ENCODE measurements around the gene MRLN.
"Not testable (repeated sequence)": the region's sequence is repeated elsewhere in the genome, so short reads cannot be mapped to it uniquely, and the experiment has no call there.

Gene MRLN

GRCh38 chr10:59744156-59744555 is 9.1 kb downstream of the MRLN start:
- not testable (repeated sequence) for H3K27ac ChIP-seq (replicated peaks; ENCODE audit: low read length); DNase-seq (ENCODE audit: low spot score)
- no CpG with 5 or more reads among the region's 32 CpGs for WGBS, 2 donors (ENCODE audit: extremely low coverage in 2 of 2, insufficient read length in 2 of 2, insufficient replicate concordance in 1 of 2)

DNA sequence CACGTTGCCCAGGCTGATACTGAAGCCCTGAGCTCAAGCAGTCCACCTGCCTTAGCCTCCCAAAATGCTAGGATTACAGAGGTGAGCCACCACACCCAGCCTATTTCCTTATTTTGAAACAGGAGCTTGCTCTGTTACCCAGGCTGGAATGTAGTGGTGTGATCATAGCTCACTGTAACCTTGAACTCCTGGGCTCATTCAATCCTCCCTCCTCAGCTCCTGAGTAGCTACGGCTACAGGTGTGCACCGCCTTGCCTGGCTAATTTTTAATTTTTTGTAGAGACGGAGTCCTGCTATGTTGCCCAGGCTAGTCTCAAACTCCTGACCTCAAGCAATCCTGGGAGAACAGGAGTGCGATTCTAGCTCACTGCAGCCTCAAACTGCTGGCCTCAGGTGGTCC is 11.7 kb downstream of the MRLN start:
- Histone ChIP-seq H3K14ac (ENCODE audit: low read length) (no peak overlapping the region), H2BK12ac (ENCODE audit: low read length) (no peak overlapping the region), H2BK15ac (ENCODE audit: low read length) (no peak overlapping the region), H2AFZ (ENCODE audit: low read length) (no peak overlapping the region), H3K9ac (ENCODE audit: low read depth, low read length, poor library complexity) (no peak overlapping the region), H2BK5ac (ENCODE audit: low read length) (no peak overlapping the region), H2AK5ac (ENCODE audit: low read depth, low read length) (no peak overlapping the region), H2BK120ac (ENCODE audit: low read depth, low read length) (no peak overlapping the region), H3K23ac (ENCODE audit: low read depth, low read length, poor library complexity) (no peak overlapping the region), H3K27ac (replicated peaks; ENCODE audit: low read length) (no peak overlapping the region), H3K18ac (ENCODE audit: low read length) (no peak overlapping the region), H3K4me1 (ENCODE audit: control insufficient read depth in 2 of 2, insufficient read depth in 1 of 2, low read depth in 1 of 2, low read length in 2 of 2) (no peaks in the 10 kb centered on the region), H3K4ac (ENCODE audit: low read length) (no peak overlapping the region), H3K4me3 (ENCODE audit: low read length in 2 of 2) (no peak overlapping the region), H3K79me1 (ENCODE audit: low read depth, low read length) (no peaks in the 10 kb centered on the region), H4K91ac (ENCODE audit: low read depth, low read length, poor library complexity) (no peak overlapping the region), H4K8ac (ENCODE audit: low read depth, low read length) (no peak overlapping the region), H3K4me2 (ENCODE audit: insufficient read depth, low read length, poor library complexity, severe bottlenecking) (no peak overlapping the region), H3K9me3 (replicated peaks in 1 of 2; ENCODE audit: control insufficient read depth in 2 of 2, insufficient read depth in 1 of 2, low read depth in 1 of 2, low read length in 2 of 2) (no peaks in the 10 kb centered on the region), H3K36me3 (replicated peaks in 1 of 2; ENCODE audit: control insufficient read depth in 2 of 2, insufficient read depth in 2 of 2, low read length in 2 of 2) (no peaks in the 10 kb centered on the region), H3K27me3 (ENCODE audit: control insufficient read depth in 3 of 3, insufficient read depth in 3 of 3, low read depth in 1 of 3, low read length in 3 of 3) (no peaks in the 10 kb centered on the region)
- no CpG with 5 or more reads among the region's 5 CpGs for WGBS, 2 donors (ENCODE audit: extremely low coverage in 2 of 2, insufficient read length in 2 of 2, insufficient replicate concordance in 1 of 2)
- DNase-seq (ENCODE audit: low spot score) = no peak

More at GRCh38 chr10:59744156-59744555, 9.1 kb downstream of the MRLN start:
- H3K14ac ChIP-seq (ENCODE audit: low read length); H2AFZ ChIP-seq (ENCODE audit: low read length); H2BK120ac ChIP-seq (ENCODE audit: low read depth, low read length); H3K4me2 ChIP-seq (ENCODE audit: insufficient read depth, low read length, poor library complexity, severe bottlenecking); H3K23ac ChIP-seq (ENCODE audit: low read depth, low read length, poor library complexity); H3K9me3 ChIP-seq (replicated peaks in 1 of 2; ENCODE audit: control insufficient read depth in 2 of 2, insufficient read depth in 1 of 2, low read depth in 1 of 2, low read length in 2 of 2); H3K4me3 ChIP-seq (ENCODE audit: low read length in 2 of 2); H3K18ac ChIP-seq (ENCODE audit: low read length); H3K4me1 ChIP-seq (ENCODE audit: control insufficient read depth in 2 of 2, insufficient read depth in 1 of 2, low read depth in 1 of 2, low read length in 2 of 2); H3K9ac ChIP-seq (ENCODE audit: low read depth, low read length, poor library complexity); H2BK12ac ChIP-seq (ENCODE audit: low read length); H2AK5ac ChIP-seq (ENCODE audit: low read depth, low read length); H3K79me1 ChIP-seq (ENCODE audit: low read depth, low read length); H3K27me3 ChIP-seq (ENCODE audit: control insufficient read depth in 3 of 3, insufficient read depth in 3 of 3, low read depth in 1 of 3, low read length in 3 of 3); H3K4ac ChIP-seq (ENCODE audit: low read length); H4K91ac ChIP-seq (ENCODE audit: low read depth, low read length, poor library complexity); H2BK15ac ChIP-seq (ENCODE audit: low read length); H3K36me3 ChIP-seq (replicated peaks in 1 of 2; ENCODE audit: control insufficient read depth in 2 of 2, insufficient read depth in 2 of 2, low read length in 2 of 2); H2BK5ac ChIP-seq (ENCODE audit: low read length); H4K8ac ChIP-seq (ENCODE audit: low read depth, low read length): not testable (repeated sequence)

DNA sequence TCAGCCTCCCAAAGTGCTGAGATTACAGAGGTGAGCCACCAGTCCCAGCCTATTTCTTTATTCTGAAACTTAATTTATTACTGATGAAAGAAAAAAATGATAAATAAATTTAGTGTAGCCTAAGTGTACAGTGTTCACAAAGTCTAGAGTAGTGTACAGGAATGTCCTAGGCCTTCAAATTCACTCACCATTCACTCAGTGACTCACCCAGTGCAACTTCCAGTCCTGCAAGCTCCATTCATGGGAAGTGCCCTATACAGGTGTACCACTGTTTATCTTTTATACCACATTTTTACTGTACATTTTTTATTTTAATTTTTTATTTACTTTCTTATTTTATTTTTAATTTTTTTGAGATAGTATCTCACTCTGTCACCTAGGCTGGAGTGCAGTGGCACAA is 12.2 kb downstream of the MRLN start:
- H4K8ac ChIP-seq (ENCODE audit: low read depth, low read length) = no peak overlapping the region
- H3K4me2 ChIP-seq (ENCODE audit: insufficient read depth, low read length, poor library complexity, severe bottlenecking) = no peak overlapping the region
- no peak overlapping the region for H3K14ac ChIP-seq (ENCODE audit: low read length)
- no peaks in the 10 kb centered on the region for H3K4me1 ChIP-seq (ENCODE audit: control insufficient read depth in 2 of 2, insufficient read depth in 1 of 2, low read depth in 1 of 2, low read length in 2 of 2)
- no peak overlapping the region for H3K4me3 ChIP-seq (ENCODE audit: low read length in 2 of 2)
- H2AFZ ChIP-seq (ENCODE audit: low read length) = no peak overlapping the region
- H3K23ac ChIP-seq (ENCODE audit: low read depth, low read length, poor library complexity) = no peak overlapping the region
- no peak for DNase-seq (ENCODE audit: low spot score)
- H3K9me3 ChIP-seq (replicated peaks in 1 of 2; ENCODE audit: control insufficient read depth in 2 of 2, insufficient read depth in 1 of 2, low read depth in 1 of 2, low read length in 2 of 2) = no peaks in the 10 kb centered on the region
- no peak overlapping the region for H2BK120ac ChIP-seq (ENCODE audit: low read depth, low read length)
- H3K27me3 ChIP-seq (ENCODE audit: control insufficient read depth in 3 of 3, insufficient read depth in 3 of 3, low read depth in 1 of 3, low read length in 3 of 3) = no peaks in the 10 kb centered on the region
- H2BK12ac ChIP-seq (ENCODE audit: low read length) = no peak overlapping the region
- H3K9ac ChIP-seq (ENCODE audit: low read depth, low read length, poor library complexity) = no peak overlapping the region
- H2BK5ac ChIP-seq (ENCODE audit: low read length) = no peak overlapping the region
- no peak overlapping the region for H2AK5ac ChIP-seq (ENCODE audit: low read depth, low read length)
- no peaks in the 10 kb centered on the region for H3K79me1 ChIP-seq (ENCODE audit: low read depth, low read length)
- no peak overlapping the region for H3K27ac ChIP-seq (replicated peaks; ENCODE audit: low read length)
- H3K18ac ChIP-seq (ENCODE audit: low read length) = no peak overlapping the region
- H2BK15ac ChIP-seq (ENCODE audit: low read length) = no peak overlapping the region
- H3K36me3 ChIP-seq (replicated peaks in 1 of 2; ENCODE audit: control insufficient read depth in 2 of 2, insufficient read depth in 2 of 2, low read length in 2 of 2) = no peaks in the 10 kb centered on the region
- H3K4ac ChIP-seq (ENCODE audit: low read length) = no peak overlapping the region
- H4K91ac ChIP-seq (ENCODE audit: low read depth, low read length, poor library complexity) = no peak overlapping the region

- H3K4me1 ChIP-seq (ENCODE audit: control insufficient read depth in 2 of 2, insufficient read depth in 1 of 2, low read depth in 1 of 2, low read length in 2 of 2) = no peaks in the 10 kb centered on the region
- no peak overlapping the region for H4K91ac ChIP-seq (ENCODE audit: low read depth, low read length, poor library complexity)
- no peak overlapping the region for H3K4me2 ChIP-seq (ENCODE audit: insufficient read depth, low read length, poor library complexity, severe bottlenecking)
- H3K9me3 ChIP-seq (replicated peaks in 1 of 2; ENCODE audit: control insufficient read depth in 2 of 2, insufficient read depth in 1 of 2, low read depth in 1 of 2, low read length in 2 of 2) = no peaks in the 10 kb centered on the region
- H3K79me1 ChIP-seq (ENCODE audit: low read depth, low read length) = no peaks in the 10 kb centered on the region
- no peak overlapping the region for H2BK15ac ChIP-seq (ENCODE audit: low read length)
- H2AFZ ChIP-seq (ENCODE audit: low read length) = no peak overlapping the region
- no peak for DNase-seq (ENCODE audit: low spot score)
- no peak overlapping the region for H2BK5ac ChIP-seq (ENCODE audit: low read length)
- no peak overlapping the region for H3K27ac ChIP-seq (replicated peaks; ENCODE audit: low read length)
- no CpG with 5 or more reads among the region's 1 CpG for WGBS, 2 donors (ENCODE audit: extremely low coverage in 2 of 2, insufficient read length in 2 of 2, insufficient replicate concordance in 1 of 2)
- H2AK5ac ChIP-seq (ENCODE audit: low read depth, low read length) = no peak overlapping the region
- no peak overlapping the region for H3K4ac ChIP-seq (ENCODE audit: low read length)
- no peak overlapping the region for H3K18ac ChIP-seq (ENCODE audit: low read length)
- peaks cover 0 to 2% (median 0%) of the 10 kb centered on the region in 3 experiments for H3K27me3 ChIP-seq (ENCODE audit: control insufficient read depth in 3 of 3, insufficient read depth in 3 of 3, low read depth in 1 of 3, low read length in 3 of 3)
- H3K36me3 ChIP-seq (replicated peaks in 1 of 2; ENCODE audit: control insufficient read depth in 2 of 2, insufficient read depth in 2 of 2, low read length in 2 of 2) = no peaks in the 10 kb centered on the region
- no peak overlapping the region for H3K9ac ChIP-seq (ENCODE audit: low read depth, low read length, poor library complexity)
- no peak overlapping the region for H2BK12ac ChIP-seq (ENCODE audit: low read length)
- H3K4me3 ChIP-seq (ENCODE audit: low read length in 2 of 2) = no peak overlapping the region
- no peak overlapping the region for H2BK120ac ChIP-seq (ENCODE audit: low read depth, low read length)
- H4K8ac ChIP-seq (ENCODE audit: low read depth, low read length) = no peak overlapping the region
- H3K14ac ChIP-seq (ENCODE audit: low read length) = no peak overlapping the region
- H3K23ac ChIP-seq (ENCODE audit: low read depth, low read length, poor library complexity) = no peak overlapping the region
Observed at GRCh38 chr10:59736749-59737148, 16.5 kb downstream of the MRLN start.
